ENCODE measurements around the gene KIRREL1. TPM values are rescaled to one million over a fixed set of nuclear protein-coding genes. Genes with fewer than 3 reads are reported as not detected.

KIRREL1 gene
- total RNA-seq, 6 experiments from 2014 or later: 99.5 to 121 (median 107) TPM

- H3K36me3 Mint-ChIP-seq (ENCODE audit: low read depth): no peaks in the 10 kb centered on the region
These were observed 40.8 kb upstream of the KIRREL1 start for GRCh38 chr1:157952601-157953000.

DNA sequence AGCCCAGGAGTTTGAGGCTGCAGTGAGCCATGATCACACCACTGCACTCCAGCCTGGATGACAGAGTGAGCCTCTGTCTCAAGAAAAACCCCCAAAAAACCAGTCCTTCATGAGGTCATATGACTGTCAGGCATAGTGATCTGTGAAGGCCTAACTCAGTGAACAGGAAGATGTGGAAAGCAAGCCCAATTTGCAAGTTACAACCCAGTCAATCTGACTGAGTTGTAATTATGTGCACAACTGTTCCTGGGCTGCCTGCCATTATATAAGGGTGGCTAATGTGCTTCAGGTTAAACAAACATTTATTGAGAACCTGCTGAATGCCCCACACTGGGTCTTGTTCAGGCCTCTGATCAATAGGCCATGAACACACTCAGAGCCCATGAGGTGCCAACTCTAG, 38.2 kb upstream of the KIRREL1 start:
- Mint-ChIP-seq H3K4me1 (ENCODE audit: low read depth) (no peaks in the 10 kb centered on the region), H3K36me3 (ENCODE audit: low read depth) (no peaks in the 10 kb centered on the region), H3K4me3 (no peak overlapping the region), H3K27me3 (ENCODE audit: insufficient read depth) (peaks cover 29% of the 10 kb centered on the region), H3K9me3 (no peaks in the 10 kb centered on the region), H3K27ac (no peak overlapping the region)
- no peak for TF ChIP-seq CTCF (IDR thresholded peaks at IDR 0.05)
- no peak for DNase-seq

More at GRCh38 chr1:157952601-157953000, 40.8 kb upstream of the KIRREL1 start:
- no peak for DNase-seq
- H3K27ac Mint-ChIP-seq: no peak overlapping the region
- H3K27me3 Mint-ChIP-seq (ENCODE audit: insufficient read depth): peaks cover 21% of the 10 kb centered on the region
- H3K9me3 Mint-ChIP-seq: no peaks in the 10 kb centered on the region
- H3K4me1 Mint-ChIP-seq (ENCODE audit: low read depth): no peaks in the 10 kb centered on the region
- no peak for TF ChIP-seq CTCF (IDR thresholded peaks at IDR 0.05)
- H3K4me3 Mint-ChIP-seq: no peak overlapping the region

GRCh38 chr1:157955857-157956256, 37.6 kb upstream of the KIRREL1 start:
- Mint-ChIP-seq H3K36me3 (ENCODE audit: low read depth) (no peaks in the 10 kb centered on the region), H3K27ac (no peak overlapping the region), H3K4me3 (no peak overlapping the region), H3K9me3 (no peaks in the 10 kb centered on the region), H3K27me3 (ENCODE audit: insufficient read depth) (peaks cover 26% of the 10 kb centered on the region), H3K4me1 (ENCODE audit: low read depth) (no peaks in the 10 kb centered on the region)
- TF ChIP-seq CTCF (IDR thresholded peaks at IDR 0.05): no peak
- DNase-seq: no peak

DNA sequence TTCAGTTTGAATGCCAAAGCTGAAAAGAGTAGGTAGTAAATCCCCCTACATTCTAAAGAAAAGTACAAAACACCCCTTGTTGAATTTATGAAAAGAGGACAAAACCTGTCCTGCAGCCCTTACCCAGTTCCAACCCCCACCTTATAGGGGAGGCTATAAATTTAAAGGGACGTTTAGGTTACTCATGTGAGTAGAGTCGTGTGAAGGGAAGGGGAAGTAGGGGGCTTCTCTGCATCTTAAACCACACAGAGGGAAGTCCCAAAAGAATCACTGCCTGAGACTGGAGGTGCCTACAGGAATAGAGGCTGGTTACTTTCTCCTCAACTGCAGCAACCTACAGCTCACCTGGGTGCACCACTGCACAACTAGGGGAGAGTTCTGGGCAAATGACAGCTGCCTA, 36.7 kb upstream of the KIRREL1 start:
- Mint-ChIP-seq H3K4me1 (ENCODE audit: low read depth) (peaks cover 2% of the 10 kb centered on the region), H3K36me3 (ENCODE audit: low read depth) (no peaks in the 10 kb centered on the region), H3K9me3 (no peaks in the 10 kb centered on the region), H3K27ac (no peak overlapping the region), H3K27me3 (ENCODE audit: insufficient read depth) (peaks cover 26% of the 10 kb centered on the region), H3K4me3 (no peak overlapping the region)
- TF ChIP-seq CTCF (IDR thresholded peaks at IDR 0.05): no peak
- DNase-seq: no peak

DNA sequence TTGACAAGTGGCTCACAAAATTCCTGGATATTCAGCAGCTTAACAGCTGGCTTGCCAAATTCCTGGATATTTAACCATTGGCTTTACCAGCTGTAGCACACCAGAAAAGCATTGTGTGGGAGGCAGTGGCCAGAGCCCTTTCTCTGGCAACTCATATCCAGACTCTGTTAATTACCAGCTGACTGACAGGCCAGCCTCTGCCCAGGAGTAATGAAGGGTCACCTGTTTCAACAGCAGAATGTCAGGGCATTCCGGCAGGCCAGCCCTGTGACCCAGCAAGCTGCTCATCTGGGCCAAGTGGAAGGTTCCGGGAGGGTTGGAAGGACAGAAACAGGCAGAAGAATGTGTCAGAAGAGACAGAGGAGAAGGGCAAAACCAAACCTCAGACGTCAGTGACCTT, 35.2 kb upstream of the KIRREL1 start:
- peaks cover 21% of the 10 kb centered on the region for H3K27me3 Mint-ChIP-seq (ENCODE audit: insufficient read depth)
- TF ChIP-seq CTCF (IDR thresholded peaks at IDR 0.05): no peak
- H3K27ac Mint-ChIP-seq: no peak overlapping the region
- H3K4me1 Mint-ChIP-seq (ENCODE audit: low read depth): peaks cover 12% of the 10 kb centered on the region
- H3K4me3 Mint-ChIP-seq: no peak overlapping the region
- H3K36me3 Mint-ChIP-seq (ENCODE audit: low read depth): no peaks in the 10 kb centered on the region
- DNase-seq: no peak
- H3K9me3 Mint-ChIP-seq: no peaks in the 10 kb centered on the region

- Mint-ChIP-seq H3K27me3 (ENCODE audit: insufficient read depth) (peaks cover 21% of the 10 kb centered on the region), H3K9me3 (no peaks in the 10 kb centered on the region), H3K36me3 (ENCODE audit: low read depth) (no peaks in the 10 kb centered on the region), H3K4me1 (ENCODE audit: low read depth) (peaks cover 12% of the 10 kb centered on the region), H3K27ac (no peak overlapping the region), H3K4me3 (no peak overlapping the region)
- DNase-seq: no peak
- TF ChIP-seq CTCF (IDR thresholded peaks at IDR 0.05): no peak
These were observed 33.7 kb upstream of the KIRREL1 start for GRCh38 chr1:157959750-157960149.

All from HFFc6 (cell line).